Ishikawa (cell line): ENCODE measurements around the gene NPM3.

ENCODE experiments used
- CREB1 ChIP-seq: IDR thresholded peaks from 2 replicates; pipeline ENCODE4 v1.6.1; 2012; ENCODE audit warnings: low read depth
- EGR1 ChIP-seq: IDR thresholded peaks from 2 replicates; pipeline ENCODE4 v1.6.1; 2012
- EP300 ChIP-seq: IDR thresholded peaks from 2 replicates; pipeline ENCODE4 v1.6.1; 2012; ENCODE audit warnings: borderline replicate concordance
- MAX ChIP-seq: IDR thresholded peaks from 2 replicates; pipeline ENCODE4 v1.6.1; 2012
- RAD21 ChIP-seq: IDR thresholded peaks from 2 replicates; pipeline ENCODE4 v1.6.1; 2012; ENCODE audit warnings: low read depth
- REST ChIP-seq: IDR thresholded peaks from 2 replicates; pipeline ENCODE4 v1.6.1; 2012; ENCODE audit warnings: low read depth, mild to moderate bottlenecking
- TCF12 ChIP-seq: IDR thresholded peaks from 2 replicates; pipeline ENCODE4 v1.6.1; 2012; ENCODE audit warnings: low read depth
- TEAD4 ChIP-seq: IDR thresholded peaks from 2 replicates; pipeline ENCODE4 v1.6.1; 2012
- ZBTB7A ChIP-seq: IDR thresholded peaks from 2 replicates; pipeline ENCODE4 v1.6.1; 2012; ENCODE audit warnings: low read depth

- no peak for TF ChIP-seq EGR1
- TF ChIP-seq MAX, result no peak
- no peak for TF ChIP-seq CREB1
- no peak for TF ChIP-seq TEAD4
- no peak for TF ChIP-seq ZBTB7A
- no peak for TF ChIP-seq EP300
- no peak for TF ChIP-seq RAD21
- no peak for TF ChIP-seq REST
- no peak for TF ChIP-seq TCF12
These were observed 16.3 kb downstream of the NPM3 start for GRCh38 chr10:101766753-101767599.
